22Rv1 (cell line): ENCODE data around the gene PHACTR1.

Experiments
- H3K27ac ChIP-seq: fragments of 450-650 bp; 2 replicates; pipeline ENCODE4 v1.5.1; 2017
- ZFX ChIP-seq: fragments of 450-650 bp; IDR thresholded peaks from 2 replicates; pipeline ENCODE4 v1.6.1; 2017; ENCODE audit warnings: antibody characterized with exemption, borderline replicate concordance
- TF ChIP-seq, protein P1 (sequence below): fragments of 450-650 bp; IDR thresholded peaks from 2 replicates; pipeline ENCODE4 v1.5.1; 2017; ENCODE audit warnings: mild to moderate bottlenecking

Gene PHACTR1

DNA sequence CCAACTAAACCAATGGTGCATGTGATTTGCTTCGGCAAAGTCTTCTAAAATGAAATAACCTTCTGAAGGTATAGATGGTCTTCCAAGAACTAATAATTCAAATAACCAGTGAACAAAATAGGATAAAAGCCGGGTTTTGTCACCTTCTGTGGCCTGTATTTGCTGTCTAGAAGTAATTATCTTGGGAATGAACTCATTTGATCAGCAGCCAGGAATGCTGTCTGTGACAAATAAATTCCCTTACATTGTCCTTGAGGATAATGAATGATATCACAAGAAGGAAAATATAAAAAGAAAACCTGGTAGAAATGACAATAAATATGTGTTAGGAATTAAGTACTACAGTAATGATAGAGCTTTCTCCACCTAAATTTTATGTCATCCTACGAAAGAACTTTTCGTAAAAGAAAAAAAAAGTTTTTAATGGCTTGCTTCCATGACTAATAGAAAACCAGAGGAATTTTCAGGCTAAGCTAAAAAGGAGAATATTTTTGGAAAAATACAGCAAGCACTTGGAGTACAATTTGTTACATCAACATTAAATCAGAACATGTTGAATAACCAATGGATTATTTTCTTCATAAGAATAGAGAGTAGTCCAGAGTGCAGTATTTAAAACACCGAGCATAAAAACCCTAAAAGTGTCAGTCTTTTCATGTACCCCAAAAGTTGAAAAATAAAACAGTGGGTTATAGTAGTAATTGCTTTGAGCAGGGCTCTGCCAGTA is 364.1 kb downstream of the PHACTR1 start:
- no peak for TF ChIP-seq ZFX
- TF ChIP-seq, protein P1, sequence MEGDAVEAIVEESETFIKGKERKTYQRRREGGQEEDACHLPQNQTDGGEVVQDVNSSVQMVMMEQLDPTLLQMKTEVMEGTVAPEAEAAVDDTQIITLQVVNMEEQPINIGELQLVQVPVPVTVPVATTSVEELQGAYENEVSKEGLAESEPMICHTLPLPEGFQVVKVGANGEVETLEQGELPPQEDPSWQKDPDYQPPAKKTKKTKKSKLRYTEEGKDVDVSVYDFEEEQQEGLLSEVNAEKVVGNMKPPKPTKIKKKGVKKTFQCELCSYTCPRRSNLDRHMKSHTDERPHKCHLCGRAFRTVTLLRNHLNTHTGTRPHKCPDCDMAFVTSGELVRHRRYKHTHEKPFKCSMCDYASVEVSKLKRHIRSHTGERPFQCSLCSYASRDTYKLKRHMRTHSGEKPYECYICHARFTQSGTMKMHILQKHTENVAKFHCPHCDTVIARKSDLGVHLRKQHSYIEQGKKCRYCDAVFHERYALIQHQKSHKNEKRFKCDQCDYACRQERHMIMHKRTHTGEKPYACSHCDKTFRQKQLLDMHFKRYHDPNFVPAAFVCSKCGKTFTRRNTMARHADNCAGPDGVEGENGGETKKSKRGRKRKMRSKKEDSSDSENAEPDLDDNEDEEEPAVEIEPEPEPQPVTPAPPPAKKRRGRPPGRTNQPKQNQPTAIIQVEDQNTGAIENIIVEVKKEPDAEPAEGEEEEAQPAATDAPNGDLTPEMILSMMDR = no peak
- no peak overlapping the region for H3K27ac ChIP-seq

DNA sequence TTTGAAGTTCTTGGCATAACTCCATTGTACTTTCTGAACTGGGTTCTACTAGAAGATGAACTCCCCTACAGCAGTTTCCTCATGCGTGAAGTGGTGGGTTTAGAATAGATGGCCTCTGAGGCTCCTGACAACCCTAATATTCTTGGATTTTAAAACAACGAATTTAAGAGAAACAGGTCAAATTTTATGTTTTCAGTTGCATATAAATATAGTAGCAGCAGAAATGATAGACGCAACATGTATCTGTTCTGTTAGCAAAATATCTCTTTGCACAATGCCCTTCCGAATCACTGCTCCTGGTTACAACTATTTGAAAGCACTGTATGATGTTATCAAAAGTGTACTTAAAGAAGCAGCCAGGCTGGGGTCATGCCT is 364.6 kb downstream of the PHACTR1 start:
- TF ChIP-seq, protein P1 = no peak
- TF ChIP-seq ZFX = no peak

DNA sequence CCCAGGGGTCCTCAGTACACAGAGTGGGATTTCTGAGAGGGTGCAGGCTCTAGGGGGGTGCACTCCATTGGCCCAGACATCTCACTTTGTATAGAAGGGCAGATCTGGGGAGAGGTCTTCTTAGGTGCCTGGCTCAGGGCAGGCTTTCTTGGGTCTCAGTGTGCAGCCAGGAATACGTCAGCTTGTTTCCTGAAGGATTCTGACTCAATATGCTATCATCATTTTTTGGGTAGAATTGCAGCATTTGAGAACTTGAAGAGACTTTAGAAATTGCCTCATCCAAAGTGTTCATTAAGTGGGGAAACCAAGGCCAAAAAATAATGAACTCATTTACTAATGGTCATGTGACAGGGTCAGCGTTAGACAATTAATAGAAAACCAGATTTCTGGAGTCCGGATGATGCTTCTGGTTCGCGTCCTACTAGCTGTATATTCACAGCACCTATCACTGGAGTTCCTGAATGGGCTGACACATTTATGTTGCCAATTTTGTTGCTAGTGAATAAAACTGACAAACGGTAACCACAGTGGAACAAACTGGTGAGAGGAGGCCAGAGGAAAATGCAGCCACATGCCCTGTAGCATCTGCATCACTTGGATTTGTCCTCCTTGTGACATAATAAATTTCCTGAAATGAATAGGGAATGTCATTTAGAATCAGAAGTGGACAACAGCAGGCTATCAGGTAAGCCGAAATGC is 372.9 kb downstream of the PHACTR1 start:
- TF ChIP-seq, protein P1 = no peak
- no peak for TF ChIP-seq ZFX
- no peak overlapping the region for H3K27ac ChIP-seq

More for the DNA sequence above, 364.6 kb downstream of the PHACTR1 start:
- no peak overlapping the region for H3K27ac ChIP-seq

DNA sequence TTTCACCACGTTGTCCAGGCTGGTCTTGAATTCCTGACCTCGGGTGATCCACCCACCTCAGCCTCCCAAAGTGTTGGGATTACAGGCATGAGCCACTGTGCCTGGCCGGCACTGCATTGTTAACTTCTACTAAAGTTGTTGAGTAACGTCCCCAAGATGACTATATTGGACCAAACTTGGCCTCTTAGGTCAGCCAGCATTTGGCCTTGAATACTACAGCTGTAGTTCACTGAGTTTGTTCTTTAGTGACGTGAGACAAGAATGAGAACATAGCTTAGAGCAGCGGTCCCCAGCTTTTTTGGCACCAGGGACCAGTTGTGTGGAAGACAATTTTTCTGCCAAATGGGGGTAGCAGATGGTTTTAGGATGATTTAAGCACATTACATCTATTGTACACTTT is 374.6 kb downstream of the PHACTR1 start:
- H3K27ac ChIP-seq = no peak overlapping the region
- TF ChIP-seq, protein P1 = no peak
- TF ChIP-seq ZFX = no peak

DNA sequence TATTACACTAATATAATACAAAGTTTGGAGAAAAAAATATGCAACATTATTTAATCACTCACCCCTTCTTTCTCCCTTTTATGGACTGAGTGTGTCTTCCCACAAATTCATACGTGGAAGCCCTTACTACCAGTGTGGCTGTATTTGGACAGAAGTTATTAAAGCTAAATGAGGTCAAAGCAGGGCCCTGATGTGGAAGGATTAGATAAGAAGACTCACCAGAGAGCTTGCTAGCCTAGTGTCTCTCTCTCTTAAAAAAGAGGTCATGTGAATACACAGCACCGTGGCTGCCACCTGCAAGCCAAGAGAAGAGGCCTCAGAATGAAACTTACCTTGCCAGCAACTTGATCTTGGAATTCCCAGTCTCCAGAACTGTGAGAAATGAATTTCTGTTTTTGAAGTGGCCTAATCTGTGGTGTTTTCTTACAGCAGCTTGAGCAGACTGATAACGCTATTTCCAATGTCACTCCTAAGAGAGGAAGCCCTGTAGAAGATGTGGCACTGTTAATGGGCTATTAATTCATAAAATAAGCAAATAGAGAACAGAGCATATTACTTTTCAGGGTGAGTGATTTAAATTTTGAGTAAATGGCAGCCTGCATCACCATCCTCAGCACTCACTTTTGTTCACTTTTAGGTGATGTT is 378.3 kb downstream of the PHACTR1 start:
- TF ChIP-seq ZFX = no peak
- TF ChIP-seq, protein P1 = no peak
- no peak overlapping the region for H3K27ac ChIP-seq

DNA sequence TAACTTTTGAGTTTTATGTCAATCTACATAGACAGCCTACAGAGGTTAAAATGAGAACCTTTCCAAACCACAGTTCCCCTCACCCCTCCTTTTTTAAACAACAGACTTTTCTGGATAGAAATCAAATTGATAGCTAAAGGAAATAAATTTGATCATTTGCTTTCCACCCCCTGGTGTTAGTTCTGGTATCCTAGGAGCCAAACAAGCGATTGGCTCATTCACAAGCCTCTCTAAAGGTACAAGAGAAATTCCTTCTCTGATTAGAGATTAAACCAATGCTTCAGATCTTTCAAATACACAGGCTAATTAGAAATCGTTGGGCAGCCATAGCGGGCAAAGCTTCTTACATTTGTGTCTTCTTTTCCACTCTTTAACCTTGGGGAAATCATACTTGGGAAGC is 379.5 kb downstream of the PHACTR1 start:
- TF ChIP-seq, protein P1 = no peak
- no peak for TF ChIP-seq ZFX
- no peak overlapping the region for H3K27ac ChIP-seq

DNA sequence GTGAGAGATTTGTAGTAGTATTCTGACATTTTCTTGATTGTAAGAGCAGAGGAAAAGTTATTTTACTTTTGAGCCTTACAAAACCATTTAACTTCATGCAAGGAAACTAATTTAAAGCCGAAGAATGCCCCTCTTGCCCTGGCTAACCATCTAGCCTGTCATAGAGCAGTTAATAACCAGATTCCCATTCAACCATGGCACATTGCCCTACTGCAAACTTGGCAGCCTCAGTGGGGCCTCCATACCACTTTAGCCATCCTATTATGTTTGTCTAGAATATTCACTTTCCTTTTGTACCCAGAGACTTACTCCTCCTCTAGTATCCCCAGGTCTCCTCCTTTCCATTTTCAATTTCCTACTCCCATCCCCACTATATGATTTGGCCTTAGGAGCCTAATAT is 380.9 kb downstream of the PHACTR1 start:
- H3K27ac ChIP-seq = no peak overlapping the region
- TF ChIP-seq ZFX = no peak
- TF ChIP-seq, protein P1 = no peak
